Endothelial cell of umbilical vein (primary cell): Measurements from ENCODE around the gene EMD. TPM values are rescaled to one million over a fixed set of nuclear protein-coding genes. Genes with fewer than 3 reads are reported as not detected.

Source experiments
- BruUV-seq: library from RNA; stranded (reverse); fragments of 400-500 nt; replicated peaks from 2 replicates; lab custom pipeline; 2021; lab: Mats Ljungman, UMichigan
- CTCF ChIA-PET: fragments of 300-600, 350-600 bp; sonication (Branson Sonifier 250); formaldehyde crosslinking; loops from one replicate; lab custom pipeline; 2021; ENCODE audit warnings: antibody characterized with exemption, inconsistent platforms; lab: Charles Lee
- POLR2A ChIA-PET: fragments of 300-600, 350-600 bp; sonication (Branson Sonifier 250); formaldehyde crosslinking; loops from one replicate; lab custom pipeline; 2021; ENCODE audit warnings: antibody characterized with exemption, inconsistent platforms; lab: Charles Lee
- DNase-seq: peaks from one replicate; pipeline ENCODE4 v3.0.0-alpha.2; 2011; ENCODE audit warnings: low read depth, low spot score
- FAIRE-seq: peaks from 2 replicates; lab custom pipeline; 2011; peaks lifted over from hg19 to GRCh38; lab: Jason Lieb, UNC
- H2AFZ ChIP-seq: 2 replicates; pipeline ENCODE4 v1.6.0; 2012; ENCODE audit warnings: low read depth, low read length, control low read depth, inconsistent platforms
- H3K27ac ChIP-seq: 2 replicates; pipeline ENCODE4 v1.5.1; 2011; ENCODE audit warnings: low read depth, mild to moderate bottlenecking, control low read depth, low read length, moderate library complexity; ENCODE audit not compliant: insufficient read depth
- H3K27me3 ChIP-seq, 2 experiments: 2 replicates each; pipeline versions ENCODE4 v1.6.0 to v1.6.1; 2011; ENCODE audit warnings: low read length in 2 of 2, mixed read lengths in 1 of 2; ENCODE audit not compliant: control insufficient read depth in 2 of 2, insufficient read depth in 2 of 2
- H3K36me3 ChIP-seq, 2 experiments: 2 replicates in 1 of 2; 3 replicates in 1 of 2; pipeline ENCODE4 v1.5.1; 2011; ENCODE audit warnings: low read length in 2 of 2, mild to moderate bottlenecking in 1 of 2, moderate library complexity in 1 of 2; ENCODE audit not compliant: control insufficient read depth in 2 of 2, insufficient read depth in 2 of 2; ENCODE audit errors: extremely low read depth in 1 of 2
- H3K4me1 ChIP-seq: 3 replicates; pipeline ENCODE4 v1.5.1; 2011; ENCODE audit warnings: mild to moderate bottlenecking, low read length; ENCODE audit not compliant: control insufficient read depth, insufficient read depth; ENCODE audit errors: extremely low read depth
- H3K4me2 ChIP-seq: 2 replicates; pipeline ENCODE4 v1.6.1; 2011; ENCODE audit warnings: low read length, control low read depth, mixed read lengths; ENCODE audit not compliant: insufficient read depth
- H3K4me3 ChIP-seq, 3 experiments: fragments of 200-600 bp in 1 of 3; sonication (generic), shearing (Covaris generic) in 1 of 3; replicated peaks in 1 of 3; 2 replicates each; pipeline ENCODE4 v1.5.1; 2011 to 2016; ENCODE audit warnings: control low read depth in 3 of 3, low read length in 3 of 3, mild to moderate bottlenecking in 2 of 3, inconsistent platforms in 1 of 3, low read depth in 1 of 3, moderate library complexity in 1 of 3; ENCODE audit not compliant: insufficient read depth in 1 of 3
- H3K79me2 ChIP-seq: 2 replicates; pipeline ENCODE4 v1.6.0; 2012; ENCODE audit warnings: low read length, inconsistent platforms; ENCODE audit not compliant: control insufficient read depth, insufficient read depth
- H3K9ac ChIP-seq: replicated peaks from 2 replicates; pipeline ENCODE3; 2011; ENCODE audit warnings: low read length, control low read depth; ENCODE audit not compliant: insufficient read depth; ENCODE audit errors: extremely low read depth
- H3K9me1 ChIP-seq: replicated peaks from 3 replicates; pipeline ENCODE4 v1.6.0; 2011; ENCODE audit warnings: mild to moderate bottlenecking, low read length; ENCODE audit not compliant: control insufficient read depth, insufficient read depth; ENCODE audit errors: extremely low read depth
- H3K9me3 ChIP-seq: replicated peaks from 2 replicates; pipeline ENCODE4 v1.5.1; 2012; ENCODE audit warnings: low read length, inconsistent platforms; ENCODE audit not compliant: control insufficient read depth, insufficient read depth
- H4K20me1 ChIP-seq: replicated peaks from 2 replicates; pipeline ENCODE3; 2011; ENCODE audit warnings: mild to moderate bottlenecking, low read length; ENCODE audit not compliant: control insufficient read depth, insufficient read depth; ENCODE audit errors: extremely low read depth
- CTCF ChIP-seq, 2 donors: IDR thresholded peaks; 1 replicate in 1 of 2; 2 replicates in 1 of 2; pipeline ENCODE4 v1.5.1; 2011; ENCODE audit warnings: low read length in 2 of 2, mild to moderate bottlenecking in 2 of 2, moderate library complexity in 2 of 2, control low read depth in 1 of 2, inconsistent platforms in 1 of 2, low read depth in 1 of 2; ENCODE audit not compliant: insufficient read depth in 1 of 2; ENCODE audit errors: extremely low read depth in 1 of 2
- EZH2 ChIP-seq: IDR thresholded peaks from 2 replicates; pipeline ENCODE4 v1.6.1; 2012; ENCODE audit warnings: borderline replicate concordance, low read depth, mild to moderate bottlenecking, moderate library complexity, low read length, inconsistent platforms; ENCODE audit not compliant: severe bottlenecking
- FOS ChIP-seq: IDR thresholded peaks from 2 replicates; pipeline ENCODE4 v1.6.1; 2011; ENCODE audit warnings: mild to moderate bottlenecking, low read length, moderate library complexity, borderline replicate concordance; ENCODE audit not compliant: insufficient read depth
- GATA2 ChIP-seq: IDR thresholded peaks from 2 replicates; pipeline ENCODE4 v1.7.0; 2011; ENCODE audit warnings: low read depth, mild to moderate bottlenecking, moderate library complexity, mixed read lengths, low read length; ENCODE audit not compliant: insufficient read length, insufficient read depth
- JUN ChIP-seq: IDR thresholded peaks from 2 replicates; pipeline ENCODE4 v1.6.1; 2011; ENCODE audit warnings: borderline replicate concordance, low read depth; ENCODE audit not compliant: insufficient read length, insufficient read depth
- MAX ChIP-seq: IDR thresholded peaks from 2 replicates; pipeline ENCODE4 v1.6.1; 2011; ENCODE audit not compliant: insufficient read depth, insufficient read length
- MYC ChIP-seq: IDR thresholded peaks from one replicate; pipeline ENCODE4 v1.6.1; 2011; ENCODE audit warnings: mild to moderate bottlenecking, low read depth, low read length
- POLR2A ChIP-seq: IDR thresholded peaks from 2 replicates; pipeline ENCODE4 v1.6.1; 2012; ENCODE audit warnings: low read depth, mild to moderate bottlenecking, control low read depth, low read length
- POLR2AphosphoS5 ChIP-seq: IDR thresholded peaks from 2 replicates; pipeline ENCODE4 v1.6.1; 2012; ENCODE audit warnings: low read depth, mild to moderate bottlenecking, control low read depth, low read length, moderate library complexity; ENCODE audit not compliant: insufficient read depth
- dilution Hi-C: fragments of 300-500 bp; cut with MboI; formaldehyde crosslinking; loops from one replicate; pipeline ENCODE4 v1.15.0; 2019; ENCODE audit warnings: low sequenced_read_pairs; ENCODE audit not compliant: extremely low pct_ligation_motif_present
- intact Hi-C: fragments of 100-400 bp; cut with micrococcal nuclease; formaldehyde crosslinking; loops from one replicate; pipeline ENCODE4 v1.10.0; 2022
- polyA plus RNA-seq, 4 experiments: library from polyadenylated mRNA; depleted of rRNA in 3 of 4; stranded (reverse) in 3 of 4; unstranded in 1 of 4; fragments of >200 nt; gene quantifications; 2 replicates each; pipeline versions ENCODE4 v1.2.1 to v1.2.3, GENCODE V29; 2011 to 2012; ENCODE audit warnings: missing spikeins in 1 of 4
- total RNA-seq: library from RNA; stranded (reverse); gene quantifications from 2 replicates; pipeline ENCODE4 v1.2.3, GENCODE V29; 2021

The EMD gene
- total and polyA plus RNA-seq, 2 donors (not counting 3 experiments of a cell fraction or from before 2014, with no cell fraction given), result 50.6 to 76.8 TPM

- no peaks in the 10 kb centered on the region for H4K20me1 ChIP-seq
- POLR2A ChIA-PET, result no interaction called here
- H3K4me2 ChIP-seq, result no peak overlapping the region
- H3K4me3 ChIP-seq, result no peak overlapping the region
- H3K27me3 ChIP-seq, result no peaks in the 10 kb centered on the region
- H3K9me3 ChIP-seq, result no peaks in the 10 kb centered on the region
- H3K79me2 ChIP-seq, result peaks cover 17% of the 10 kb centered on the region
- no peak overlapping the region for H3K9ac ChIP-seq
- H3K4me1 ChIP-seq, result no peaks in the 10 kb centered on the region
- FAIRE-seq (no peak), DNase-seq (no peak)
- intact Hi-C loops (no loop called here), dilution Hi-C loops (no loop called here)
- no TSS peak for BruUV-seq
- CTCF ChIA-PET, result interaction anchor here (1.1 to 2.6 kb wide), 4 partner anchors 10 to 148 kb away, joined by 3 to 16 read pairs (median 6); partner anchors contain the start of gene FLNA
- H2AFZ ChIP-seq, result no peak overlapping the region
- H3K36me3 ChIP-seq, result no peaks in the 10 kb centered on the region
- no peak overlapping the region for H3K27ac ChIP-seq
- TF ChIP-seq MAX, result no peak
- no peak for TF ChIP-seq EZH2
- TF ChIP-seq CTCF (IDR thresholded peaks at IDR 0.05; ENCODE audit: extremely low read depth in 1 of 2, insufficient read depth in 1 of 2, low read depth in 1 of 2, low read length in 2 of 2), result no peak
- no peak for TF ChIP-seq FOS
- no peak for TF ChIP-seq GATA2
- no peak for TF ChIP-seq POLR2A
- no peak for TF ChIP-seq JUN
- no peak for TF ChIP-seq MYC
- no peak for TF ChIP-seq POLR2AphosphoS5
- no peaks in the 10 kb centered on the region for H3K9me1 ChIP-seq
Measured at GRCh38 chrX:154383359-154384283, 4.5 kb downstream of the EMD start.
